BJ (cell line): ENCODE measurements around the gene BCL7B. TPM values are rescaled to one million over a fixed set of nuclear protein-coding genes. Genes with fewer than 3 reads are reported as not detected.

Experiments
- CTCF ChIA-PET: fragments of 350-600 bp; formaldehyde crosslinking; extraction: SDS; loops from one replicate; lab custom pipeline; 2021; ENCODE audit warnings: antibody characterized with exemption, inconsistent platforms; lab: Yijun Ruan, JAX
- POLR2A ChIA-PET: fragments of 300-600 bp; sonication (Branson Sonifier 250); formaldehyde crosslinking; extraction: SDS; loops from one replicate; lab custom pipeline; 2021; ENCODE audit warnings: antibody characterized with exemption; lab: Charles Lee
- DNase-seq: peaks from one replicate; pipeline ENCODE4 v3.0.0-alpha.2; 2011; ENCODE audit warnings: low read depth
- H3K27me3 ChIP-seq: 2 replicates; pipeline ENCODE4 v1.6.0; 2011; ENCODE audit warnings: low read length; ENCODE audit not compliant: control insufficient read depth, insufficient read depth
- H3K36me3 ChIP-seq: 2 replicates; pipeline ENCODE4 v1.5.1; 2011; ENCODE audit warnings: low read length; ENCODE audit not compliant: control insufficient read depth, insufficient read depth
- H3K4me3 ChIP-seq: 2 replicates; pipeline ENCODE4 v1.5.1; 2011; ENCODE audit warnings: low read depth, mild to moderate bottlenecking, control low read depth, low read length
- CTCF ChIP-seq: IDR thresholded peaks from 2 replicates; pipeline ENCODE4 v1.5.1; 2011; ENCODE audit warnings: low read depth, mild to moderate bottlenecking, control low read depth, inconsistent platforms, low read length, moderate library complexity; ENCODE audit not compliant: insufficient read depth
- polyA plus RNA-seq: library from polyadenylated mRNA; depleted of rRNA; stranded (reverse); fragments of >200 nt; gene quantifications from 2 replicates; pipeline ENCODE4 v1.2.3, GENCODE V29; 2011

Gene BCL7B
- polyA plus RNA-seq, 1 experiment: 89.6 TPM

GRCh38 chr7:73521636-73522104 is 35.8 kb downstream of the BCL7B start:
- ChIA-PET CTCF (interaction anchor here (1.5 to 2.0 kb wide), 2 partner anchors 38 to 204 kb away, joined by 3 to 4 read pairs; no protein-coding TSS in a partner anchor), POLR2A (no interaction called here)
- Histone ChIP-seq H3K36me3 (peaks cover 3% of the 10 kb centered on the region; the same call in 1 of the 2 replicates), H3K4me3 (peak overlapping the region; percentile 52), H3K27me3 (no peaks in the 10 kb centered on the region)
- DNase-seq: no peak
- no peak for TF ChIP-seq CTCF

- POLR2A ChIA-PET: interaction anchor here (0.5 to 0.7 kb wide), 2 partner anchors 41 to 213 kb away, joined by 3 read pairs; no protein-coding TSS in a partner anchor
- Histone ChIP-seq H3K36me3 (peaks cover 3% of the 10 kb centered on the region; the same call in 1 of the 2 replicates), H3K27me3 (no peaks in the 10 kb centered on the region), H3K4me3 (peak overlapping the region; percentile 52)
- CTCF ChIA-PET: interaction anchor here (1.5 to 2.0 kb wide), 2 partner anchors 39 to 204 kb away, joined by 3 to 4 read pairs; no protein-coding TSS in a partner anchor
- DNase-seq: no peak
- TF ChIP-seq CTCF: no peak
These were observed 36.5 kb downstream of the BCL7B start for GRCh38 chr7:73520673-73521635.

GRCh38 chr7:73519867-73520672 is 37.4 kb downstream of the BCL7B start:
- Histone ChIP-seq H3K36me3 (peaks cover 5% of the 10 kb centered on the region; the same call in 1 of the 2 replicates), H3K4me3 (peak overlapping the region; percentile 52), H3K27me3 (no peaks in the 10 kb centered on the region)
- no peak for TF ChIP-seq CTCF
- CTCF ChIA-PET: interaction anchor here (1.5 kb wide), 1 partner anchor 205 kb away, joined by 3 read pairs; no protein-coding TSS in a partner anchor
- no peak for DNase-seq
- POLR2A ChIA-PET: no interaction called here

- no peak for TF ChIP-seq CTCF
- H3K36me3 ChIP-seq: peaks cover 7% of the 10 kb centered on the region
- H3K27me3 ChIP-seq: no peaks in the 10 kb centered on the region
- H3K4me3 ChIP-seq: no peak overlapping the region
- ChIA-PET POLR2A (interaction anchor here (0.6 kb wide), 1 partner anchor 372 kb away, joined by 3 read pairs; no protein-coding TSS in a partner anchor), CTCF (interaction anchor here (1.0 to 1.2 kb wide), 2 partner anchors 19 to 88 kb away, joined by 3 read pairs; no protein-coding TSS in a partner anchor)
- DNase-seq: no peak
These were observed 39.0 kb downstream of the BCL7B start for GRCh38 chr7:73518470-73518869.
